H9 (cell line): ENCODE results near the gene KDM4C. TPM values are rescaled to one million over a fixed set of nuclear protein-coding genes. Genes with fewer than 3 reads are reported as not detected.

Experiments
- DNase-seq: peaks from one replicate; pipeline ENCODE4 v3.0.0-alpha.2; 2017
- H2AFZ ChIP-seq: one replicate; pipeline ENCODE4 v1.6.1; 2013; ENCODE audit warnings: mild to moderate bottlenecking, low read length, control low read depth, moderate library complexity
- H2AK5ac ChIP-seq: 2 replicates; pipeline ENCODE4 v1.6.1; 2013; ENCODE audit warnings: low read length, control low read depth, mixed read lengths; ENCODE audit not compliant: insufficient read length
- H2BK120ac ChIP-seq: one replicate; pipeline ENCODE4 v1.6.1; 2013; ENCODE audit warnings: low read depth, mild to moderate bottlenecking, low read length, control low read depth, inconsistent platforms; ENCODE audit not compliant: poor library complexity, severe bottlenecking
- H2BK12ac ChIP-seq: 2 replicates; pipeline ENCODE4 v1.6.1; 2013; ENCODE audit warnings: low read length, control low read depth, mixed read lengths, low read depth; ENCODE audit not compliant: insufficient read length
- H2BK15ac ChIP-seq: 2 replicates; pipeline ENCODE4 v1.6.1; 2013; ENCODE audit warnings: low read depth, low read length, control low read depth
- H2BK20ac ChIP-seq: one replicate; pipeline ENCODE4 v1.6.1; 2013; ENCODE audit warnings: low read depth, mild to moderate bottlenecking, low read length, control low read depth, inconsistent platforms; ENCODE audit not compliant: poor library complexity, severe bottlenecking
- H2BK5ac ChIP-seq: 2 replicates; pipeline ENCODE4 v1.6.1; 2013; ENCODE audit warnings: low read length, control low read depth, mixed read lengths; ENCODE audit not compliant: insufficient read length
- H3K14ac ChIP-seq: 2 replicates; pipeline ENCODE4 v1.6.1; 2013; ENCODE audit warnings: low read length, control low read depth; ENCODE audit not compliant: insufficient read depth
- H3K18ac ChIP-seq: 2 replicates; pipeline ENCODE4 v1.6.1; 2013; ENCODE audit warnings: low read depth, mild to moderate bottlenecking, mixed read lengths, low read length, control low read depth; ENCODE audit not compliant: insufficient read length
- H3K23ac ChIP-seq: 2 replicates; pipeline ENCODE4 v1.6.1; 2013; ENCODE audit warnings: low read length, control low read depth, mixed read lengths, low read depth; ENCODE audit not compliant: insufficient read length
- H3K23me2 ChIP-seq: 2 replicates; pipeline ENCODE4 v1.6.1; 2013; ENCODE audit warnings: low read depth, mild to moderate bottlenecking, mixed read lengths, low read length, control low read depth; ENCODE audit not compliant: insufficient read length, poor library complexity, severe bottlenecking
- H3K27ac ChIP-seq: 2 replicates; pipeline ENCODE4 v1.5.1; 2013; ENCODE audit warnings: low read length, control low read depth, mixed read lengths, low read depth; ENCODE audit not compliant: insufficient read length
- H3K27me3 ChIP-seq: 2 replicates; pipeline ENCODE4 v1.6.1; 2013; ENCODE audit warnings: low read length, control low read depth, inconsistent platforms; ENCODE audit not compliant: insufficient read depth
- H3K4ac ChIP-seq: 2 replicates; pipeline ENCODE4 v1.6.1; 2013; ENCODE audit warnings: low read depth, mild to moderate bottlenecking, control low read depth, inconsistent platforms, low read length, moderate library complexity
- H3K4me1 ChIP-seq: 2 replicates; pipeline ENCODE4 v1.6.1; 2013; ENCODE audit warnings: low read length, control low read depth, inconsistent platforms; ENCODE audit not compliant: insufficient read depth
- H3K4me2 ChIP-seq: 2 replicates; pipeline ENCODE4 v1.6.1; 2013; ENCODE audit warnings: low read length, control low read depth, mixed read lengths; ENCODE audit not compliant: insufficient read length, insufficient read depth
- H3K56ac ChIP-seq: 2 replicates; pipeline ENCODE4 v1.6.1; 2013; ENCODE audit warnings: low read depth, mild to moderate bottlenecking, mixed read lengths, low read length, control low read depth; ENCODE audit not compliant: insufficient read length
- H3K79me1 ChIP-seq: 2 replicates; pipeline ENCODE4 v1.6.1; 2013; ENCODE audit warnings: low read depth, mild to moderate bottlenecking, moderate library complexity, low read length, control low read depth, inconsistent platforms; ENCODE audit not compliant: insufficient read depth, poor library complexity, severe bottlenecking
- H3K79me2 ChIP-seq: 2 replicates; pipeline ENCODE4 v1.6.1; 2013; ENCODE audit warnings: low read length, control low read depth, inconsistent platforms; ENCODE audit not compliant: insufficient read depth
- H3K9ac ChIP-seq: 2 replicates; pipeline ENCODE4 v1.6.1; 2013; ENCODE audit warnings: low read length, control low read depth, mixed read lengths; ENCODE audit not compliant: insufficient read length; ENCODE audit errors: extremely low read depth
- H3K9me3 ChIP-seq: one replicate; pipeline ENCODE4 v1.6.1; 2013; ENCODE audit warnings: low read depth, low read length, inconsistent platforms; ENCODE audit not compliant: control insufficient read depth
- H3T11ph ChIP-seq: one replicate; pipeline ENCODE4 v1.6.1; 2013; ENCODE audit warnings: mild to moderate bottlenecking, low read length, control low read depth, inconsistent platforms
- H4K20me1 ChIP-seq: one replicate; pipeline ENCODE4 v1.6.1; 2013; ENCODE audit not compliant: control insufficient read depth, insufficient read length, insufficient read depth
- H4K5ac ChIP-seq: 2 replicates; pipeline ENCODE4 v1.6.1; 2013; ENCODE audit warnings: low read depth, mild to moderate bottlenecking, mixed read lengths, low read length, control low read depth; ENCODE audit not compliant: insufficient read length
- H4K8ac ChIP-seq: replicated peaks from 2 replicates; pipeline ENCODE4 v1.6.1; 2013; ENCODE audit warnings: low read length, control low read depth, mixed read lengths, low read depth; ENCODE audit not compliant: insufficient read length
- H4K91ac ChIP-seq: 2 replicates; pipeline ENCODE4 v1.6.1; 2013; ENCODE audit warnings: low read depth, mild to moderate bottlenecking, moderate library complexity, mixed read lengths, low read length, control low read depth; ENCODE audit not compliant: insufficient read length
- H3K27ac Mint-ChIP-seq, 3 experiments: 2 replicates in 2 of 3; 3 replicates in 1 of 3; pipeline ENCODE4 v1.8.0; 2020 to 2021; ENCODE audit warnings: mixed read lengths in 3 of 3, mild to moderate bottlenecking in 1 of 3, moderate library complexity in 1 of 3
- H3K27me3 Mint-ChIP-seq: 2 replicates; pipeline ENCODE4 v1.8.0; 2021; ENCODE audit warnings: low read depth, mild to moderate bottlenecking, moderate library complexity, mixed read lengths
- H3K36me3 Mint-ChIP-seq, 3 experiments: 2 replicates in 2 of 3; 3 replicates in 1 of 3; pipeline ENCODE4 v1.8.0; 2020 to 2021; ENCODE audit warnings: low read depth in 3 of 3, mixed read lengths in 3 of 3; ENCODE audit not compliant: insufficient read depth in 1 of 3
- H3K4me1 Mint-ChIP-seq, 2 experiments: 2 replicates each; pipeline ENCODE4 v1.8.0; 2020; ENCODE audit warnings: mixed read lengths in 2 of 2
- H3K4me3 Mint-ChIP-seq, 2 experiments: 2 replicates in 1 of 2; 3 replicates in 1 of 2; pipeline ENCODE4 v1.8.0; 2020 to 2021; ENCODE audit warnings: mild to moderate bottlenecking in 2 of 2, mixed read lengths in 2 of 2, moderate library complexity in 1 of 2
- H3K9me3 Mint-ChIP-seq, 2 experiments: 2 replicates in 1 of 2; 3 replicates in 1 of 2; pipeline ENCODE4 v1.8.0; 2020; ENCODE audit warnings: mild to moderate bottlenecking in 2 of 2, mixed read lengths in 2 of 2, moderate library complexity in 1 of 2
- CTCF ChIP-seq: fragments of 200-600 bp; sonication (generic); conservative IDR thresholded peaks from 3 replicates; pipeline ENCODE4 v1.8.0; 2021; ENCODE audit warnings: antibody characterized with exemption, mild to moderate bottlenecking
- WGBS: extraction: QIAGEN DNeasy Blood & Tissue Kit; methylation state at CpG from one replicate; pipeline ENCODE4 v1.1.7; 2013; ENCODE audit warnings: missing lambda C conversion rate, low lambda C conversion rate, mixed read lengths; ENCODE audit not compliant: insufficient read length; ENCODE audit errors: extremely low coverage; 5-methylcytosine and 5-hydroxymethylcytosine counted together
- total RNA-seq: library from RNA; stranded (reverse); gene quantifications from 2 replicates; pipeline ENCODE4 v1.2.1, GENCODE V29; 2021

Gene KDM4C
- total RNA-seq, 1 experiment from 2014 or later = 24.0 TPM

- DNase-seq = no peak
- H3K23ac ChIP-seq = no peak overlapping the region
- no peak overlapping the region for H3K18ac ChIP-seq
- no peak overlapping the region for H2BK120ac ChIP-seq
- TF ChIP-seq CTCF = no peak
- H3K27me3 Mint-ChIP-seq = no peaks in the 10 kb centered on the region
- no peak overlapping the region for H3K4me3 Mint-ChIP-seq
- no peaks in the 10 kb centered on the region for H3K9me3 ChIP-seq
- no peaks in the 10 kb centered on the region for H3K79me2 ChIP-seq
- no peak overlapping the region for H3K27ac Mint-ChIP-seq
- H4K8ac ChIP-seq = no peak overlapping the region
- no peaks in the 10 kb centered on the region for H3K23me2 ChIP-seq
- no peaks in the 10 kb centered on the region for H4K20me1 ChIP-seq
- H2BK12ac ChIP-seq = no peak overlapping the region
- no peak overlapping the region for H3K4me2 ChIP-seq
- peaks cover 2% of the 10 kb centered on the region; the same call in 1 of the 2 replicates for H3K4me1 ChIP-seq
- H3K4ac ChIP-seq = no peak overlapping the region
- no peaks in the 10 kb centered on the region for H3K9me3 Mint-ChIP-seq
- H3K36me3 Mint-ChIP-seq = 0 out of 7 replicates have a peak, but pooled peaks cover 0 to 2% (median 0%) of the 10 kb centered on the region in 3 experiments
- no peak overlapping the region for H2BK20ac ChIP-seq
- H3K27me3 ChIP-seq = no peaks in the 10 kb centered on the region
- H2BK5ac ChIP-seq = no peak overlapping the region
- no peak overlapping the region for H2AK5ac ChIP-seq
- H2BK15ac ChIP-seq = no peak overlapping the region
- no peak overlapping the region for H3K27ac ChIP-seq
- H2AFZ ChIP-seq = no peak overlapping the region
- no peak overlapping the region for H4K91ac ChIP-seq
- peaks cover 2% of the 10 kb centered on the region for H3K79me1 ChIP-seq
- H3K56ac ChIP-seq = no peak overlapping the region
- no CpG with 5 or more reads among the region's 1 CpG for WGBS
- no peak overlapping the region for H4K5ac ChIP-seq
- no peak overlapping the region for H3T11ph ChIP-seq
- H3K9ac ChIP-seq = no peak overlapping the region
- H3K4me1 Mint-ChIP-seq = peaks cover 13 to 16% of the 10 kb centered on the region in 2 experiments
- no peak overlapping the region for H3K14ac ChIP-seq
These were observed 141.5 kb downstream of the KDM4C start for GRCh38 chr9:6899274-6899673.
